ENCODE data around the gene DST.

Gene DST

GRCh38 chr6:56604186-56604585 is 38.5 kb downstream of the DST start:
- H3K9me2 ChIP-seq (replicated peaks; ENCODE audit: low read depth, low read length) = no peaks in the 10 kb centered on the region
- H3K9ac ChIP-seq (ENCODE audit: low read depth, low read length, poor library complexity, severe bottlenecking) = no peak overlapping the region
- H2AFZ ChIP-seq (ENCODE audit: low read length) = no peak overlapping the region
- H3K4me2 ChIP-seq (ENCODE audit: low read depth, low read length, poor library complexity, severe bottlenecking) = no peak overlapping the region
- no peaks in the 10 kb centered on the region for H3K79me2 ChIP-seq (ENCODE audit: insufficient read depth, low read length)
- no peaks in the 10 kb centered on the region for H3K4me1 ChIP-seq (ENCODE audit: insufficient read depth, low read length, poor library complexity, severe bottlenecking)
- no peaks in the 10 kb centered on the region for H3K9me3 ChIP-seq (ENCODE audit: insufficient read depth, low read depth, low read length)
- TF ChIP-seq EZH2phosphoT487 (IDR thresholded peaks at IDR 0.05; ENCODE audit: borderline replicate concordance) = no peak
- TF ChIP-seq CTCF (conservative IDR thresholded peaks at IDR 0.05; ENCODE audit: low read length) = no peak
- H4K20me1 ChIP-seq (ENCODE audit: insufficient read depth, low read length, poor library complexity, severe bottlenecking) = no peaks in the 10 kb centered on the region
- H3K4me3 ChIP-seq (ENCODE audit: low read length, poor library complexity, severe bottlenecking) = no peak overlapping the region
- H3K27me3 ChIP-seq (ENCODE audit: insufficient read depth, low read length, poor library complexity, severe bottlenecking) = no peaks in the 10 kb centered on the region
- H3K36me3 ChIP-seq (ENCODE audit: insufficient read depth, low read length) = peaks cover 4% of the 10 kb centered on the region; the same call in 1 of the 2 replicates
- H3F3A ChIP-seq (ENCODE audit: low read depth) = no peaks in the 10 kb centered on the region

GRCh38 chr6:56601390-56601789 is 41.3 kb downstream of the DST start:
- Histone ChIP-seq H3K9me3 (ENCODE audit: insufficient read depth, low read depth, low read length) (no peaks in the 10 kb centered on the region), H4K20me1 (ENCODE audit: insufficient read depth, low read length, poor library complexity, severe bottlenecking) (no peaks in the 10 kb centered on the region), H3K9me2 (replicated peaks; ENCODE audit: low read depth, low read length) (no peaks in the 10 kb centered on the region), H3K4me2 (ENCODE audit: low read depth, low read length, poor library complexity, severe bottlenecking) (no peak overlapping the region), H3K9ac (ENCODE audit: low read depth, low read length, poor library complexity, severe bottlenecking) (no peak overlapping the region), H3K27me3 (ENCODE audit: insufficient read depth, low read length, poor library complexity, severe bottlenecking) (no peaks in the 10 kb centered on the region), H3K4me1 (ENCODE audit: insufficient read depth, low read length, poor library complexity, severe bottlenecking) (no peaks in the 10 kb centered on the region), H3K79me2 (ENCODE audit: insufficient read depth, low read length) (no peaks in the 10 kb centered on the region), H3K36me3 (ENCODE audit: insufficient read depth, low read length) (peaks cover 4% of the 10 kb centered on the region; the same call in 1 of the 2 replicates), H2AFZ (ENCODE audit: low read length) (no peak overlapping the region), H3F3A (ENCODE audit: low read depth) (no peaks in the 10 kb centered on the region), H3K4me3 (ENCODE audit: low read length, poor library complexity, severe bottlenecking) (no peak overlapping the region)
- TF ChIP-seq CTCF (conservative IDR thresholded peaks at IDR 0.05; ENCODE audit: low read length) (no peak), EZH2phosphoT487 (IDR thresholded peaks at IDR 0.05; ENCODE audit: borderline replicate concordance) (no peak)

GRCh38 chr6:56595490-56596122 is 47.1 kb downstream of the DST start:
- H3K9me3 ChIP-seq (ENCODE audit: insufficient read depth, low read depth, low read length) = no peaks in the 10 kb centered on the region
- no peaks in the 10 kb centered on the region for H4K20me1 ChIP-seq (ENCODE audit: insufficient read depth, low read length, poor library complexity, severe bottlenecking)
- H3K4me1 ChIP-seq (ENCODE audit: insufficient read depth, low read length, poor library complexity, severe bottlenecking) = no peaks in the 10 kb centered on the region
- H3F3A ChIP-seq (ENCODE audit: low read depth) = no peaks in the 10 kb centered on the region
- no peak overlapping the region for H3K9ac ChIP-seq (ENCODE audit: low read depth, low read length, poor library complexity, severe bottlenecking)
- H3K36me3 ChIP-seq (ENCODE audit: insufficient read depth, low read length) = peaks cover 7% of the 10 kb centered on the region; the same call in 1 of the 2 replicates
- no peaks in the 10 kb centered on the region for H3K79me2 ChIP-seq (ENCODE audit: insufficient read depth, low read length)
- no peak overlapping the region for H3K4me2 ChIP-seq (ENCODE audit: low read depth, low read length, poor library complexity, severe bottlenecking)
- no peak overlapping the region for H2AFZ ChIP-seq (ENCODE audit: low read length)
- H3K9me2 ChIP-seq (replicated peaks; ENCODE audit: low read depth, low read length) = no peaks in the 10 kb centered on the region
- TF ChIP-seq EZH2phosphoT487 (IDR thresholded peaks at IDR 0.05; ENCODE audit: borderline replicate concordance) (no peak), CTCF (conservative IDR thresholded peaks at IDR 0.05; ENCODE audit: low read length) (peak; percentile 76)
- no peak overlapping the region for H3K4me3 ChIP-seq (ENCODE audit: low read length, poor library complexity, severe bottlenecking)
- H3K27me3 ChIP-seq (ENCODE audit: insufficient read depth, low read length, poor library complexity, severe bottlenecking) = no peaks in the 10 kb centered on the region

Measured in Loucy (cell line).